Measurements from ENCODE around the gene CPN2.

CPN2 gene

DNA sequence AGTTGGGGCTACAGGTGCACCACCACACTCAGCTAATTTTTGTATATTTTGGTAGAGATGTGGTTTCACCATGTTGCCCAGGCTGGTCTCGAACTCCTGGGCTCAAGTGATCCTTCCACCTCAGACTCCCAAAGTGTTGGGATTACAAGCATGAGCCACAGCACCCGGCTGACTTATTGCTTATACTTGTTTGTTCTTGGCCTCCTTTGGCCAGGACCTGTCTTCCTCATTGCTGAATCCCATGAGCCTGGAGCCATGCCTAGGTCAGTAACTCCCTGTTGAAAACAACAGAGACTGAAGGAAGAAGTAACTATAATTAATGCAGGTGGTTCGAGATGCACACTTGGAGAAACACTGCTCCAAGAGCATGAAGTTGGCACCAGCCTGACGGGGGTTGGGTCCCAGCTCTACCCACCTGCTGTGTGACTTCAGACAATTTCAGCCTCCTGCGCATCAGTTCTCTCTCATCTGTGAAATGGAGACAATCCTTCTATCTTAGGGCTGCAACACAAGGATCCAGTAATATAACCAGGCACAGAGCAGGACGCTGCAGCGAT lies 38.9 kb downstream of the CPN2 start:
- DNase-seq, result no peak

DNA sequence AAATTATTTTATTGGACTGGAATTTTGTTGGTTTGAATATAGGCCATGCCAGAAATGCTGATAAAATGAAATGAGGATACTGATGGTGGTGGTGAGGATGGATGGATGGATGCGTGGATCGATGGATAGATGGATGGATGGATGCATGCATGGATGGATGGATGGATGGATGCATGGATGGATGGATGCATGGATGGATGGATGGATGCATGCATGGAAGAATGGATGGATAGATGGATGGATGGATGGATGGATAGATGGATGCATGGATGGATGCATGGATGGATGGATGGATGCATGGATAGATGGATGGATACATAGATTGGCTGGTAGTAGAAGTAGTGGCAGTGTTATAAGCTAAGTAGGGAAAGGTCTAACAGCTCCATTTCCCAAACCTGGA lies 40.1 kb downstream of the CPN2 start:
- no peak for DNase-seq

GRCh38 chr3:194310060-194310835 lies 40.9 kb downstream of the CPN2 start:
- DNase-seq, result no peak

GRCh38 chr3:194308601-194309449 lies 42.3 kb downstream of the CPN2 start:
- DNase-seq, result no peak

- DNase-seq, result no peak
These were observed 43.3 kb downstream of the CPN2 start for GRCh38 chr3:194307849-194308248.

- DNase-seq, result no peak
These were observed 44.1 kb downstream of the CPN2 start for GRCh38 chr3:194306771-194307640.

- DNase-seq, result peak; percentile 16
These were observed 44.9 kb downstream of the CPN2 start for GRCh38 chr3:194306109-194306686.

DNA sequence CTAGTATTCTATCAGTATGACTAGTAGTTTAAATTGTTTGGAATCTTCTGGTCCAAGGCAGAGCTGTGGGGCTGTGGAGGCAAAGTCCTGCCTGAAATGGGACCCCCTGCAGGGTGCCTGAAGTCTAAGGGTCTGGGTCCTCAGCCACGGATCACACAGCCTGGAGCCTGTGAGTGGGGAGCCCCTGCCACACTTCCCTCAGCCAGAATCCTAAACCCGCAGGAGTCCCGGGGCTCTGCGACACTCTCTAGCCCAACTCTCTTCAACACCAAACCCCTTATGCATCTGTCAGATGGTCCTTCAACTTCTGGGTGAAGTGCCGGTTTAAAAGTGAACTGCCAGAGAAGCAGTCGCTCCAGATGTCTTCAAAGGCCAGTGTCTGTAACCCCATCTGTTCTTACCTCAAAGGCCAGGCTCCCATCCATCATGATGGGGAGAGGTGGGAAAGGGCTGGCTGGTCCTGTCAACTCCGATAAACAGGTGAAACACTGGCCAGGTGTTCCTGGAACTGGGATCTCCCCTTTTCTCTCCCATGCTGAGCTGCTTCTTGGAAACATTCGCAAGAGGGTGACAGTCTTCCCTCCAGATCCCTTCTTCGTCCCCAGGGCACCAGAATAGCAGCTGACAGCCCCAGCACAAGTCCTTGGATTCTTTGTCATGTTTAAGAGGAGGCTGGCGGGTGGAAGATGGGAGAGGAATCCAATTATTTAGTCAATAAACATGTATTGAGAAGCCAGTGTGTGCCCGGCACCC lies 45.6 kb downstream of the CPN2 start:
- no peak for DNase-seq

DNA sequence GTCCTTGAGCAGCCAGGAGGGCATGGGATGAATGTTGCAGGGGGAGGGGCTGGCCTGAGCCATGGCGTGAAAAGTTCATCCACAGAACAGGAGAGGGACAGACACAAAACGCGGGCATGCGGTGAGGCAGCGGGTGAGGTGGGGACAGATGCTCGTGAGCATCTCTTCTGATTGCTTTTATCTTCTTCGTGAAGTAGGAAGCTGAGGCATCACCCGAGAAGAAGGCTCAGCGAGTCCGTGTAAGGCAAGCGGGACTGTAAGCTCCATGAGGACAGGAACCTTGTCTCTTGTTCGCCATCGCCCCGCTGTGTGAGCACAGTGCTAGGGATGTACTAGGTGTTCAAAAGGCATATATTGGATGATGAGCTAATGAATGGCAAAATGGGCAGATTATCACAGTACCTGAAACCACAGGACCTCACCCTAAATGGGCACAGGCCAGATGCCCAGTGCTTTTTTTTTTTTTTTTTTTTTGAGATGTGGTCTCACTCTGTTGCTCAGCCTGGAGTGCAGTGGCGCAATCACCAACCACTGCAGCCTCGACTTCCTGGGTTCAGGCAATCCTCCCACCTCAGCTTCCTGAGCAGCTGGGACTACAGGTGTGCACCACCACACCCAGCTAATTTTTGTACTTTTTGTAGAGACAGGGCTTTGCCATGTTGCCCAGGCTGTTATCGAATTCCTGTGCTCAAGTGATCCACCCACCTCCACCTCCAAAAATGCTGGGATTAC lies 46.8 kb downstream of the CPN2 start:
- DNase-seq, result no peak

- no peak for DNase-seq
These were observed 47.4 kb downstream of the CPN2 start for GRCh38 chr3:194303749-194304148.

GRCh38 chr3:194301730-194302129 lies 49.4 kb downstream of the CPN2 start:
- no peak for DNase-seq

DNA sequence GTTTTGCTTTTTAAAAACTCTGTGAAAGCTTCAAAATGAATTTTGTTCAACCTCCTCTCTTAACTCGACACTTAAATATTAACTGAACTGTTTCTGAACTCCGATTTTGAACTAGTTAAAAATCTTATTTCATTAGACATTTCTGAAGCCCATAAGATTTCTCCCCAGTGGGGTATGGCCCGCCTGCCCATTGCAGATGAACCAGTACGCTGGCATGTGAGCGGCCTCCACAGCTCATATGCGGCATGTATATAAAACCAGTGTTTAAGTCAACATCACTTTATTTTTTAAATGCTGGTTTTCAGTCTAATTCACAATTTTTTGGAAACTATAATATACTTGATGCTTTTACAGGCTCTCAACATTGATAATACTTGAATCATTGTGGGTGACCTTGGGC lies 50.2 kb downstream of the CPN2 start:
- DNase-seq, result no peak

DNA sequence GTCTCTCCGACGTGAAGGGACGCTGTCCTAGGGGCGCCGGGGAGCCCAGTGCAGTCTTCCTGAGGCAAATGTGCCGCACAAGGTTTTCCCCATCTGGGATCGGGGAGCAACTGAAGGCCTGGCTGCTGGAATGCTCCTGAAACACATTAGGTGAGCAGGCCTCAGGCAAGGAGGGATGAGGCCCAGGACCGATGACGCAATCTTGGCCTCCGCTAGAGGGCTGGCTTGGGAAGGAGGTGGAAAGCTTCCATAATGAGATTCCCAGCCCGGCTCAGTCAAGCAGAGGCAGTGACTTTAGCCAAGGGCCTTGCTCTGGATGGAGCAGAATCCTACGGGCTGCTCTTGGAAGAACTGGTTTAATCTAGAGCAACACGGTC lies 50.8 kb downstream of the CPN2 start:
- no peak for DNase-seq

GRCh38 chr3:194298331-194299227 lies 52.5 kb downstream of the CPN2 start:
- DNase-seq, result no peak

GRCh38 chr3:194296454-194297263 lies 54.5 kb downstream of the CPN2 start:
- no peak for DNase-seq

DNA sequence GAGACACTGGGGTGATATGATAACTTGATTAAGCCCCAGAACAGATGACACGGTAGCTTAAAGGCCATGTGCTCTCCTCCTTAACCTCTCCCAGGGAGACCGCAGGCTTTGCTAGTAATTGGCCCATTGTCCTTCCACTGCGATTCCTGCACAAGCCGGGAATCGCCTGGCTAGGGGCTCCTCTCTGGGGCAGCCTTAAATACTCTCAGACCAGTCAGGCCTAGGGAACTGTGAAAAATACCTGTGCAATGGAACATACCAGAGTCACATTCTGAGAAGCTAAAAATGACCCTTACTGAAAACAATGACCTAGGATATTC lies 56.3 kb downstream of the CPN2 start:
- DNase-seq, result no peak

DNA sequence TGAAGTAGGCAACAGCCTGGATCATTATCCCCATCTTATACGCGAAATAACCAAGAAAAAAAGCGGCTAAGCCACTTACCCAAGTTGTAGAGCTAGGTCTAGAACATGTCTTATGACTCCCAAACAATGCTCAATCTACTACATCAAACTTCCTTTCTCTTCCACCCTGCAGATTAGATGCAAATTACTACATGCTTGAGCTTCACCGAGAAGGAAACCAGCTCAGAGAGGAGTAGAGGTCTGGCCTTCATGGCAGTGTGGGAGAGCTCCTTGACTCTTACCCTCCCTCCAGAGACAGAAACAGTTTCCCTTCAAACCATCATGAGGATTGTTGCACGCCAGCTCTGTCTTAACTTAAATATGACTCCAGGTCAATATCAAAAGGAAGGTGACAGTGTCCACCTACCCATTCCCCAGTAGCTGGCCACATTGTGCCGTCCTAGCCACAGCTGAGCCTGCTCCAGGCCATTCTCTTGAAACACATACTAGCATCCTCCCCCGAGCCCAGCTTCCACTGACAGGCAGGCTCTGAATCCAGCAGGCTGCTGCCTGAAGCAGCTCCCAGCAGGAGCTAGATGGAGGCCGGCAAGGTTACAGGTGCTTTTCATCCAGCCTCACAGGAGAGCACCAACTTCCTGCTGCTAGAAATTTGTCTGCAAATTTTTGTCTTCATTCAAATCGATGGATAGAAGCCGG lies 56.8 kb downstream of the CPN2 start:
- DNase-seq, result no peak

DNA sequence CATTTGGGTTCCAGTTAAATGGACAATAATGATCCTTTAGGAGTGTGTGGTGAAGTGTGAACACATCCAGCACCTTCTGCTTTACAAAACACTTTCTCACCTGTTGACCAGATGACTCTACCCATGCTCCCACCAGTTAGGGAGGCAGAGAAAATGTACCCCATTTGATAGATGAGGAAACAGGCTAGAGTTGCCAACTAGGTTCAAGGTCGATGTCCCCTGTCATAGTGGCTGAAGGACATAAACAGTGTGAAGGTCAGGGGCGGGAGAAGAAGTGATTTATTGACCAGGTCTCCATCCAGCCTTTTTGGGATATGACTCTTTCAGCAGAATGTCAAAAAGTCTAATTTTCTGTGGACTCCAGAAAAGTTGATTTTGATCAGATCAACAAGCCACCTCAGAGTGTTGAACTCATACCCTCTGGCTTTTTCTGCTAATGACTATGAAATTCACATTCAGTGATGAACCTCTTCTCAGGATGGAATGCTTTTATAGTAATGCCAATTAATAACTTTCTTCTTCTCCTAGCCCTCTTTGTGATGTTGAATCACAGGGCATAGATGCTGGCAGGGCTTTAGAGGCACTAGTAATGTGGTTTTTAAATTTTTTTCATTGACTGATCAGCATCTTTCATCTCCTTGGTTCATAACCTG lies 57.5 kb downstream of the CPN2 start:
- DNase-seq, result no peak
